Liver (tissue), 9 donors: ENCODE measurements around the gene CXorf38. TPM values are rescaled to one million over a fixed set of nuclear protein-coding genes. Genes with fewer than 3 reads are reported as not detected.

Experiments
- DNase-seq: peaks from one replicate; pipeline ENCODE4 v3.0.0-alpha.2; 2017; ENCODE audit warnings: low spot score
- H3K27ac ChIP-seq, 2 donors: one replicate each; pipeline ENCODE4 v1.7.0; 2013; ENCODE audit warnings: inconsistent platforms in 2 of 2, low read length in 2 of 2, control low read depth in 1 of 2, low read depth in 1 of 2, mild to moderate bottlenecking in 1 of 2
- H3K27me3 ChIP-seq, 4 donors: one replicate each; pipeline versions ENCODE4 v1.6.1 to v1.7.0; 2013; ENCODE audit warnings: low read length in 3 of 4, inconsistent platforms in 1 of 4, mild to moderate bottlenecking in 1 of 4, moderate library complexity in 1 of 4; ENCODE audit not compliant: control insufficient read depth in 4 of 4, insufficient read depth in 4 of 4
- H3K36me3 ChIP-seq, 4 donors: one replicate each; pipeline versions ENCODE4 v1.6.1 to v1.7.0; 2013; ENCODE audit warnings: low read length in 3 of 4, mild to moderate bottlenecking in 3 of 4, low read depth in 1 of 4, moderate library complexity in 1 of 4; ENCODE audit not compliant: control insufficient read depth in 4 of 4, insufficient read depth in 3 of 4
- H3K4me1 ChIP-seq, 4 donors: one replicate each; pipeline versions ENCODE4 v1.6.1 to v1.7.0; 2013; ENCODE audit warnings: low read length in 3 of 4, mild to moderate bottlenecking in 3 of 4, moderate library complexity in 1 of 4; ENCODE audit not compliant: control insufficient read depth in 4 of 4, insufficient read depth in 4 of 4
- H3K4me3 ChIP-seq, 3 donors: one replicate each; pipeline versions ENCODE4 v1.6.1 to v1.7.0; 2013; ENCODE audit warnings: low read length in 3 of 3, control low read depth in 1 of 3, low read depth in 1 of 3, mild to moderate bottlenecking in 1 of 3
- H3K9ac ChIP-seq, 2 donors: one replicate each; pipeline ENCODE4 v1.7.0; 2013; ENCODE audit warnings: low read length in 2 of 2, mild to moderate bottlenecking in 2 of 2, moderate library complexity in 2 of 2, control low read depth in 1 of 2, low read depth in 1 of 2
- H3K9me3 ChIP-seq, 4 donors: one replicate each; pipeline versions ENCODE4 v1.6.1 to v1.7.0; 2013; ENCODE audit warnings: low read length in 3 of 4; ENCODE audit not compliant: control insufficient read depth in 4 of 4
- ATF3 ChIP-seq: IDR thresholded peaks from 2 replicates; pipeline ENCODE4 v1.6.1; 2016; ENCODE audit warnings: antibody characterized with exemption
- CTCF ChIP-seq: fragments of 150-350 bp; IDR thresholded peaks from 2 replicates; pipeline ENCODE4 v1.5.1; 2017; ENCODE audit warnings: improper control_type of control experiment, low read depth, low read length; ENCODE audit not compliant: missing input control
- EGR1 ChIP-seq, 2 donors: IDR thresholded peaks; 2 replicates each; pipeline ENCODE4 v1.6.1; 2016 to 2018; ENCODE audit warnings: antibody characterized with exemption in 2 of 2, low read depth in 2 of 2
- FOXA1 ChIP-seq: IDR thresholded peaks from 2 replicates; pipeline ENCODE4 v1.6.1; 2016; ENCODE audit warnings: antibody characterized with exemption
- FOXA2 ChIP-seq: IDR thresholded peaks from 2 replicates; pipeline ENCODE4 v1.6.1; 2016; ENCODE audit warnings: antibody characterized with exemption
- GABPA ChIP-seq, 2 donors: IDR thresholded peaks in 1 of 2; conservative IDR thresholded peaks in 1 of 2; 2 replicates each; pipeline ENCODE4 v1.6.1; 2016; ENCODE audit warnings: antibody characterized with exemption in 2 of 2, mild to moderate bottlenecking in 1 of 2, moderate library complexity in 1 of 2
- HNF4G ChIP-seq: IDR thresholded peaks from 2 replicates; pipeline ENCODE4 v1.6.1; 2016; ENCODE audit warnings: antibody characterized with exemption
- JUND ChIP-seq, 2 donors: IDR thresholded peaks; 2 replicates each; pipeline ENCODE4 v1.6.1; 2016; ENCODE audit warnings: antibody characterized with exemption in 2 of 2
- RAD21 ChIP-seq, 2 donors: IDR thresholded peaks; 2 replicates each; pipeline ENCODE4 v1.6.1; 2016; ENCODE audit warnings: antibody characterized with exemption in 2 of 2, mild to moderate bottlenecking in 2 of 2
- REST ChIP-seq: IDR thresholded peaks from 2 replicates; pipeline ENCODE4 v1.6.1; 2016; ENCODE audit warnings: antibody characterized with exemption, mild to moderate bottlenecking
- SP1 ChIP-seq: IDR thresholded peaks from 2 replicates; pipeline ENCODE4 v1.6.1; 2018; ENCODE audit warnings: antibody characterized with exemption, mild to moderate bottlenecking
- TAF1 ChIP-seq: conservative IDR thresholded peaks from 2 replicates; pipeline ENCODE4 v1.6.1; 2016; ENCODE audit warnings: antibody characterized with exemption, mild to moderate bottlenecking
- ZBTB33 ChIP-seq: IDR thresholded peaks from 2 replicates; pipeline ENCODE4 v1.6.1; 2016; ENCODE audit warnings: antibody characterized with exemption
- WGBS: extraction: QIAGEN DNeasy Blood & Tissue Kit; methylation state at CpG from one replicate; pipeline ENCODE4 v1.1.7; 2013; 5-methylcytosine and 5-hydroxymethylcytosine counted together
- polyA plus RNA-seq, 2 donors: library from polyadenylated mRNA; stranded (reverse) in 1 of 2; unstranded in 1 of 2; fragments of 200-250 nt in 1 of 2; fragments of >200 nt in 1 of 2; fragmentation: Nextera tagmentation in 1 of 2; extraction: Ambion mirVana in 1 of 2; gene quantifications; one replicate each; pipeline versions ENCODE4 v1.2.1 to v1.2.3, GENCODE V29; 2013 to 2015
- total RNA-seq, 2 donors: library from RNA; depleted of rRNA; stranded (reverse); fragments of >200 nt; gene quantifications; one replicate each; pipeline ENCODE4 v1.2.3, GENCODE V29; 2014
- donor health status: healthy.
- donor health status: healthy.
- donor health status: healthy.
- donor health status: healthy.
- donor health status: healthy.

CXorf38 gene
- total and polyA plus RNA-seq, 4 donors = 3.7 to 8.3 (median 5.7) TPM

- Histone ChIP-seq H3K27me3 (no peaks in the 10 kb centered on the region), H3K27ac (no peak overlapping the region), H3K4me3 (no peak overlapping the region), H3K9ac (no peak overlapping the region), H3K36me3 (peaks cover 0 to 20% (median 18%) of the 10 kb centered on the region in 4 donors), H3K4me1 (peaks cover 0 to 1% (median 0%) of the 10 kb centered on the region in 4 donors), H3K9me3 (no peaks in the 10 kb centered on the region)
- WGBS = 74% methylated on average over 4 of the region's 4 CpGs
- no peak for TF ChIP-seq CTCF
- no peak for TF ChIP-seq JUND (IDR thresholded peaks at IDR 0.05)
- no peak for TF ChIP-seq ZBTB33
- TF ChIP-seq TAF1 = no peak
- TF ChIP-seq FOXA2 = no peak
- TF ChIP-seq ATF3 = no peak
- DNase-seq = no peak
These were observed 38.1 kb upstream of the CXorf38 start for GRCh38 chrX:40685362-40685918.

GRCh38 chrX:40684092-40684491, 36.7 kb upstream of the CXorf38 start:
- Histone ChIP-seq H3K27me3 (no peaks in the 10 kb centered on the region), H3K4me1 (no peaks in the 10 kb centered on the region), H3K9me3 (no peaks in the 10 kb centered on the region), H3K9ac (no peak overlapping the region), H3K27ac (no peak overlapping the region), H3K36me3 (peaks cover 0 to 30% (median 19%) of the 10 kb centered on the region in 4 donors), H3K4me3 (no peak overlapping the region)
- WGBS = 97% methylated on average over 1 of the region's 1 CpG
- no peak for DNase-seq
- TF ChIP-seq HNF4G (no peak), RAD21 (IDR thresholded peaks at IDR 0.05) (no peak), ZBTB33 (no peak), GABPA (IDR thresholded peaks at IDR 0.05 in 1 of 2, conservative IDR thresholded peaks at IDR 0.05 in 1 of 2) (no peak), EGR1 (IDR thresholded peaks at IDR 0.05; ENCODE audit: low read depth in 2 of 2) (no peak), FOXA2 (no peak), SP1 (no peak), ATF3 (no peak), FOXA1 (no peak), JUND (IDR thresholded peaks at IDR 0.05) (no peak), REST (no peak)
